Right lobe of liver (tissue), 6 donors: ENCODE measurements around the gene GALNT12. TPM values are rescaled to one million over a fixed set of nuclear protein-coding genes. Genes with fewer than 3 reads are reported as not detected.
A peak's percentile ranks its signal among the peaks of the same experiment; 100 is the strongest.

Source experiments
- ATAC-seq, 4 donors: fragments of 200-7000 bp; cut with Tn5 transposase; one replicate each; pipeline ENCODE4 v1.9.1; 2020; ENCODE audit warnings: mild to moderate bottlenecking in 4 of 4, moderate library complexity in 4 of 4
- DNase-seq, 3 donors: peaks; one replicate each; pipeline ENCODE4 v3.0.0-alpha.2; 2020
- H3K27ac ChIP-seq, 3 donors: fragments of 200-600 bp; one replicate each; pipeline ENCODE4 v1.8.0; 2022
- H3K27me3 ChIP-seq, 2 donors: fragments of 200-600 bp; one replicate each; pipeline ENCODE4 v1.8.0; 2022
- H3K36me3 ChIP-seq, 4 donors: fragments of 200-600 bp; sonication (generic) in 1 of 4; one replicate each; pipeline versions ENCODE4 v1.5.1 to v1.8.0; 2017 to 2022; ENCODE audit warnings: control low read depth in 1 of 4
- H3K4me1 ChIP-seq, 4 donors: fragments of 200-600 bp; sonication (generic) in 1 of 4; one replicate each; pipeline versions ENCODE4 v1.5.1 to v1.8.0; 2017 to 2022; ENCODE audit warnings: control low read depth in 1 of 4
- H3K4me3 ChIP-seq, 3 donors: fragments of 200-600 bp; one replicate each; pipeline ENCODE4 v1.8.0; 2022
- H3K9me3 ChIP-seq, 4 donors: fragments of 200-600 bp; sonication (generic) in 1 of 4; one replicate each; pipeline versions ENCODE4 v1.5.1 to v1.8.0; 2017 to 2022; ENCODE audit warnings: control low read depth in 1 of 4
- POLR2A ChIP-seq: fragments of 450-650 bp; IDR thresholded peaks from one replicate; pipeline ENCODE4 v1.6.1; 2017; ENCODE audit warnings: antibody characterized with exemption, mild to moderate bottlenecking
- WGBS: methylation state at CpG from one replicate; pipeline ENCODE4 v1.1.6; 2018; ENCODE audit warnings: low coverage, low lambda C conversion rate; ENCODE audit not compliant: insufficient coverage; ENCODE audit errors: missing lambda C conversion rate; 5-methylcytosine and 5-hydroxymethylcytosine counted together
- intact Hi-C, 2 donors: fragments of 100-400 bp; cut with DNase I; formaldehyde crosslinking; loops; one replicate each; pipeline versions ENCODE4 v1.11.2 to v1.14.1; 2022
- long read RNA-seq: library from polyadenylated mRNA; unstranded; transcript quantifications from one replicate; pipeline ENCODE4 v2.0.0, GENCODE V29; 2019
- total RNA-seq, 6 experiments: library from RNA; depleted of rRNA in 2 of 6; stranded (reverse); fragments of >200 nt in 2 of 6; fragmentation: NEBNext Ultra II Directional in 3 of 6; extraction: Animal tissue kit (Norgen Biotek cat#: 25700) in 3 of 6; gene quantifications; one replicate each; pipeline versions ENCODE4 v1.1.0 to v1.2.4, GENCODE V29; 2016 to 2023
- TF ChIP-seq, protein P1 (sequence below), 4 donors: fragments of 200-600 bp in 3 of 4; fragments of 450-650 bp in 1 of 4; IDR thresholded peaks; one replicate each; pipeline versions ENCODE4 v1.5.1 to v1.8.0; 2016 to 2022; ENCODE audit warnings: antibody characterized with exemption in 4 of 4, mild to moderate bottlenecking in 2 of 4
- donor health status: DM: no; HTN: yes; CAD: no.
- donor health status: DM: no; HTN: no; CAD: no.
- donor health status: DM: no; HTN: no; CAD: no.
- donor health status: DM: no; HTN: yes; CAD: no.
- donor health status: DM: no; HTN: yes; CAD: no.

The GALNT12 gene, protein sequence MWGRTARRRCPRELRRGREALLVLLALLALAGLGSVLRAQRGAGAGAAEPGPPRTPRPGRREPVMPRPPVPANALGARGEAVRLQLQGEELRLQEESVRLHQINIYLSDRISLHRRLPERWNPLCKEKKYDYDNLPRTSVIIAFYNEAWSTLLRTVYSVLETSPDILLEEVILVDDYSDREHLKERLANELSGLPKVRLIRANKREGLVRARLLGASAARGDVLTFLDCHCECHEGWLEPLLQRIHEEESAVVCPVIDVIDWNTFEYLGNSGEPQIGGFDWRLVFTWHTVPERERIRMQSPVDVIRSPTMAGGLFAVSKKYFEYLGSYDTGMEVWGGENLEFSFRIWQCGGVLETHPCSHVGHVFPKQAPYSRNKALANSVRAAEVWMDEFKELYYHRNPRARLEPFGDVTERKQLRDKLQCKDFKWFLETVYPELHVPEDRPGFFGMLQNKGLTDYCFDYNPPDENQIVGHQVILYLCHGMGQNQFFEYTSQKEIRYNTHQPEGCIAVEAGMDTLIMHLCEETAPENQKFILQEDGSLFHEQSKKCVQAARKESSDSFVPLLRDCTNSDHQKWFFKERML
- 1 to 10 TPM in 1 of 6 experiments, under 1 TPM in 4, not detected in 1; 0.06 to 1.1 (median 0.30) TPM for total RNA-seq
- long read RNA-seq, result 0 reads

DNA sequence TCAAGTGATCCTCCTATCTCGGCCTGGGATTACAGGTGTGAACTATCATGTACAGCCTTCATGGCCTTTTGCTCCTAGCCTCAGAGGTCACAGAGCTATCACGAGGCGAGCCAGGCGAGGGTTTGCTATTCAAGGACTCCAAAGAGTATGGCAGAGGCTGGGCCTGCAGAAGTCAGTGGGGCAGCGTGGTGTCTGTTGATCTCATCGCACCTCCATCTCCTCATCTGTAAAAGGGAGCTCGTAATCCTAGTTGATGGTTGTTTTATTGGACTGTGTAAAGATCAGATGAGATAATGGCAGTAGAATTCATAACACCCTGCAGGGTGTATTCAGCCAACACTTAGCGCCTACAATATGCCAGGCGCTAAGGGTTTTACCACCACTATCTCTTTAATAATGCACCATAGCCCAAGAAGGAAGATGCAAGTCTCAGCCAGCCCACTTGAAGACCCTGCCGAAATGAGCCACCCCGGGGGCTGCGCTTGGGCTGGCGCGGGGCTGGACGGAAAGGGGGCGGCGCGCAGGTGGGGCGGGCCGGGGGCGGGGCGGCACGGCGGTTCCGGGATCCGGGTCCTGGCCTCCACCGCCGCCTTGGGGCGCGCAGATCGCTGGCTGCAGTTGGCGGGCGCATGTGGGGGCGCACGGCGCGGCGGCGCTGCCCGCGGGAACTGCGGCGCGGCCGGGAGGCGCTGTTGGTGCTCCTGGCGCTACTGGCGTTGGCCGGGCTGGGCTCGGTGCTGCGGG lies at the start of gene GALNT12:
Gene GALNT12, plus strand, starts transcription at position 601 of the 744 bp plus-strand sequence. Its CDS starts 29 bp downstream, at position 630.
- Histone ChIP-seq H3K36me3 (no peaks in the 10 kb centered on the region), H3K9me3 (no peaks in the 10 kb centered on the region), H3K27me3 (no peaks in the 10 kb centered on the region), H3K4me3 (peak within 1 kb of the TSS in 2 of 3 donors; percentile 21 to 53), H3K27ac (no peak within 1 kb of the TSS), H3K4me1 (peaks cover 0 to 5% (median 0%) of the 10 kb centered on the region in 4 donors)
- WGBS, result 27% methylated on average over 21 of the region's 51 CpGs
- ATAC-seq, result peak; percentile 44 to 51 (median 46)
- intact Hi-C loops, result no loop called here
- DNase-seq, result no peak
- TF ChIP-seq, protein P1, sequence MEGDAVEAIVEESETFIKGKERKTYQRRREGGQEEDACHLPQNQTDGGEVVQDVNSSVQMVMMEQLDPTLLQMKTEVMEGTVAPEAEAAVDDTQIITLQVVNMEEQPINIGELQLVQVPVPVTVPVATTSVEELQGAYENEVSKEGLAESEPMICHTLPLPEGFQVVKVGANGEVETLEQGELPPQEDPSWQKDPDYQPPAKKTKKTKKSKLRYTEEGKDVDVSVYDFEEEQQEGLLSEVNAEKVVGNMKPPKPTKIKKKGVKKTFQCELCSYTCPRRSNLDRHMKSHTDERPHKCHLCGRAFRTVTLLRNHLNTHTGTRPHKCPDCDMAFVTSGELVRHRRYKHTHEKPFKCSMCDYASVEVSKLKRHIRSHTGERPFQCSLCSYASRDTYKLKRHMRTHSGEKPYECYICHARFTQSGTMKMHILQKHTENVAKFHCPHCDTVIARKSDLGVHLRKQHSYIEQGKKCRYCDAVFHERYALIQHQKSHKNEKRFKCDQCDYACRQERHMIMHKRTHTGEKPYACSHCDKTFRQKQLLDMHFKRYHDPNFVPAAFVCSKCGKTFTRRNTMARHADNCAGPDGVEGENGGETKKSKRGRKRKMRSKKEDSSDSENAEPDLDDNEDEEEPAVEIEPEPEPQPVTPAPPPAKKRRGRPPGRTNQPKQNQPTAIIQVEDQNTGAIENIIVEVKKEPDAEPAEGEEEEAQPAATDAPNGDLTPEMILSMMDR (IDR thresholded peaks at IDR 0.05), result peak in 1 of 4 donors; percentile 7
- TF ChIP-seq POLR2A, result no peak

DNA sequence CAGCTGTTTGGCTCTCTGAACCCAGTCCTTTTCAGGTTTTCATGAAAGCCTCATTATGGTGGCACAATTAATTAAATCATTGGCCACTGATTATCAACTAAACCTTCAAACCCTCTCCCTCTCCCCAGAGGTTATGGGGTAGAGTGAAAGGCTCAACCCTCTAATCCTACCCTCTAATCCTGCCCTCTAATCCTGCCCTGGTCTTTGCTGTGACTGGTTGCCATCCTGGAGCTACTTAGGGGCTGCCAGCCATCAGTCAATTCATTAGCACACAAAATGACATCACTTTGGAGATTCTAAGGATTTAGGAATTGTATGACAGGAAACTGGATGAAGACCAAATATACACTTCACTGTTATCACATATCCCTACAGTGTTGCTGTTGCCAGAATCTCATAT lies 47.2 kb upstream of the GALNT12 start:
- no peak for ATAC-seq
- TF ChIP-seq POLR2A, result no peak
- TF ChIP-seq, protein P1 (IDR thresholded peaks at IDR 0.05), result no peak

DNA sequence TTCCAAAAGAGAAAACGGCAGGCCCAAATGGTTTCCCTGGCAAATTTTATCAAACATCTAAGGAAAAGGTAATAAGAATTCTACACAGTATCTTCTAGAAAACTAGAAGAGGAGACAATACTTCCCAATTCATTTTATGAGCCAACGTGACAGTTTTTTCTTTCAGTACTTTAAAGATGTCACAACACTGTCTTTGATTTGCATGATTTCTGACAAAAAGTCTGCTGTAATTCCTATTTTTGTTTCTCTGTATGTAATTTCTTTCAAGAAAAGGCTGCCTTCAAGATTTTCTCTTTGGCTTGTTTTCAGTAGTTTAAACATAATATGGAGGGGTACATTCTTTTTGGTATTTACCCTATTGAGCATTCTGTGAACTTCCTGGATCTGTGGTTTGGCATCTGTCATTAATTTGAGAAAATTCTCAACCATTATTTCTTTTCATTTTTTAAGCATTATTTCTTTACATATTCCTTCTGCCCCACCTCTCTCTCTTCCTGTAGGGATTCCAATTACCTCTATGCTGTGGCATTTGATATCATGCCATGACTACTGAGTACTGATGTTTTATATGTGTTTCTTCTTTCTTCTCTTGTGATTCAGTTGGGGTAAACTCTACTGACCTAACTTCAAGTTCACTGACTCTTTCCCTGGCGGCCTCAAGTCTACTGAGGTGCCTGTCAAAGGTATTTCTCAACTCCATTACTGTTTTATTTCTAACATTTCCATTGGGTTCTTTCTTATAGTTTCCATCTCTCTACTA lies 43.3 kb upstream of the GALNT12 start:
- intact Hi-C loops, result no loop called here
- Histone ChIP-seq H3K36me3 (no peaks in the 10 kb centered on the region), H3K4me3 (no peak overlapping the region), H3K27me3 (no peaks in the 10 kb centered on the region), H3K4me1 (no peaks in the 10 kb centered on the region), H3K27ac (no peak overlapping the region), H3K9me3 (no peaks in the 10 kb centered on the region)
- no peak for ATAC-seq
- 91% methylated on average over 3 of the region's 3 CpGs for WGBS
- TF ChIP-seq, protein P1 (IDR thresholded peaks at IDR 0.05), result no peak
- TF ChIP-seq POLR2A, result no peak
- no peak for DNase-seq

More for the DNA sequence above, 47.2 kb upstream of the GALNT12 start:
- no peaks in the 10 kb centered on the region for H3K27me3 ChIP-seq
- intact Hi-C loops, result no loop called here
- H3K27ac ChIP-seq, result no peak overlapping the region
- H3K4me3 ChIP-seq, result no peak overlapping the region
- DNase-seq, result no peak
- no peaks in the 10 kb centered on the region for H3K9me3 ChIP-seq
- H3K4me1 ChIP-seq, result no peaks in the 10 kb centered on the region
- no peaks in the 10 kb centered on the region for H3K36me3 ChIP-seq

DNA sequence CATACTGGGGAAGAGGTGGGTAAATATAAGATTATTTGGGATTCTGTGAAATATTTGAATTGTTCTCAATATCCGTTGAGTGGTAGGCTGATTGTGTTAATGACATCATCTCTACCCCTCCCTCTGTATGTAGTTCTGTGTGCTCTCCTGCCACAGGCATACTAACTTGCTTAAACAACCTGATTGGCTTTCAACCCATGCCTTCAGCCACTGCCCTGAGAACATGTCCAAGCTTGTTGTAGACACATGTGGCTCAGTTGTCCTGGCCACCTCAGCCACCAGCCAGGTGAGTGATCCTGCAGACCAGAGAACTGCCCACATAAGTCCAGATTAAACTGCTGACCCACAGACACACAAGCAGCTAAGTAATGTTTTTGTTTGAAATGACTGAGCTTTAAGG lies 42.2 kb upstream of the GALNT12 start:
- Histone ChIP-seq H3K27ac (no peak overlapping the region), H3K4me3 (no peak overlapping the region), H3K27me3 (no peaks in the 10 kb centered on the region), H3K36me3 (no peaks in the 10 kb centered on the region), H3K4me1 (no peaks in the 10 kb centered on the region), H3K9me3 (no peaks in the 10 kb centered on the region)
- TF ChIP-seq, protein P1 (IDR thresholded peaks at IDR 0.05), result no peak
- no peak for TF ChIP-seq POLR2A
- no peak for DNase-seq
- intact Hi-C loops, result no loop called here
- 85% methylated on average over 1 of the region's 1 CpG for WGBS
- ATAC-seq, result no peak
